GM12891 (cell line): ENCODE results near the gene HSP90AB1.

Source experiments
- POLR2A ChIP-seq: IDR thresholded peaks from 2 replicates; pipeline ENCODE4 v1.6.1; 2011; ENCODE audit warnings: low read depth, low read length, control low read depth
- POLR2AphosphoS5 ChIP-seq: IDR thresholded peaks from 2 replicates; pipeline ENCODE4 v1.6.1; 2011; ENCODE audit warnings: low read depth, low read length, control low read depth
- TAF1 ChIP-seq: IDR thresholded peaks from 2 replicates; pipeline ENCODE4 v1.6.1; 2011; ENCODE audit warnings: low read depth, low read length, control low read depth

DNA sequence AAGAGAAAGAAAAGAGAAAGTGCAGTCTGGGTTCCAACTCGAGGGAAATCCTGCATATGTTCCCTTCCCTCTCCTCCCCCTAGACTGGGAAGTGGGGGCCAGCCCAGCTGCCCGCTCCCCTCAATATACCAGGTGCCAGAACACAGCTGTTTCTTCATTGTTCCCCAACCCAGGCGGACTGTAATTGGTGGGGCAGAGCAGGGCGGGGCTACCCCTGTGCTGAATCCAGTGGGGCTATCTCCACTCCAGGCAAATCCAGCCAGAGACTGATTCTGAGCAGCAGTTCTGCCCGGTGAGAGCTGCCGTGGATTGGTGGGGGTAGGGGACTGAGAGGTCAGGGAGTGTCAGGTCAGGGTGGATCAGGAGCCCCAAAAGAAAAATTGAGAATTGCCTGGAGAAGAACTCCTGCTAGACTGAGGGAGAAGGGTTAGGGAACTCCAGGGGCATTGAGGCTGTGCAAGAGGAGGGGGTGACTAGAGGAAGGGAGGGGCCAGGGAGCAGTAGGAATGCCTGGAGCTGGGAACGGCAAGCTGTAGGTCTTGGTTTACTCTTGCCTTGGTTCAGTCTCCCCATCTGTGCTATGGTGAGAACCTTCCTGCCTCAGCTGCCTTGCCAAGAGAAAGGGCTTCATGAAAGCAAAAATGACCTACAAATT, 30.1 kb upstream of the HSP90AB1 start, which contains the start of gene MYMX:
- no peak for TF ChIP-seq POLR2A
- TF ChIP-seq POLR2AphosphoS5, result no peak
- TF ChIP-seq TAF1, result no peak
